Endometrium (tissue), 2 donors: ENCODE measurements around the gene BRINP2.

Experiments
- FAIRE-seq: peaks from 2 replicates; lab custom pipeline; 2012; peaks lifted over from hg19 to GRCh38; lab: Jason Lieb, UNC
- donor health status: control.
- donor health status: control.

BRINP2 gene

DNA sequence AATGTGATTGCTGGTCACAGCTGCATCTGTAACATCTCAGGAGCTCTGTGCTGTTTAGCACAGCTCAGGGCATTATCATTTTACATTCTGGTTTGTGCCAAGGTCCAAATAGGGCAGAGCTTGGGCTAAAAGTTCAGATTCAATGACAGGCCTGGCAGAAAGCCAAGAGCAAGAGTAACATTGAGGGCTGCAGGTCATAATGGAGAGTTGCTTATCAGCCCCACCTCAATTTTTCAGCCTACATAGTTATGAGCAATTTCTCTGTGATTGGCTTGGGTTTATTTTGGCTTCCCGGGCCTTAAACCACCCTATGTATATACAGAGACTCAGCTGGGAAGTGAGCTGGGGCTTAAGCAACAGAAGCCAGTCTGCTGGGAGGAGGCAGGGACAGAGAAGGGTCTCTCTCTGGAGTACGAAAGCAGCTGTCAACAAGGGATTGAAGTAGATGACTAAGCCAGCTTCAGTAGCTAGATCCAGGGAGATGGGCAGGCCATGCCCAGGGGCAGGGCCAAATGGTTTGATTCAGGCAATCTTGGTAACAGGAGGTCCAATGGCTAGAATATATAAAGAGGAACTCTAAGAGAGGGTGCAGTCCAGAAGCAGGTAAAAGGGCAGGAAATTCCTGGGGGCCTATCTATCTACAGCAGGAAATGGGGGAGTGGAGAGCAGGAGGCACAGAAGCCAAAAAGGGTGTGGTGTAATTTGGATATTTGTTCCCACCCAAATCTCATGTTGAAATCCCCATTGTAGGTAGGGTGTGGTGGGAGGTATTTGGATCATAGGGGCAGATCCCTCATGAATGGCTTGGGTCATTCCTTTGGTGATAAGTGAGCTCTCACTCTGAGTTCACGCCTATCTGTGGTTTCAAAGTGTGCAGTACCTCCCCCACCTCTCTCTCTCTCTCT, 49.0 kb downstream of the BRINP2 start:
- FAIRE-seq: no peak

DNA sequence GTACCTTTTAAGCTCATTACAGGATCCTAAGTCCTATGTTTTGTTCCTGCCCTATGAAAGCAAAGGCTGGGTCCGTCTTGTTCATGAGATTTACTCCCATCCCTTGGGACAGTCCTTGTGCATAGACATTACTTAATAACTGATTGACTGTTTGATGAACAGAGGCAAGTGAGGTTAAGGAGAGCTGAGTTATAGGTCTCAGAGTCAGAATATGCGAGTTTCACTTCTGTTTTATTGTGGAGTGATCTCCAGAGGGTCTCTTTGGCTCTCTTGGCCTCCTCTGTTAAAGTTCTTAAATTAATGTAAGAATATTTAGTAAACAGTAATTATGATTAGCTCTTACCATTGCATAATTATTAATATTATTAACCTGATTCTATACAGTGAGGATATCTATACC, 52.6 kb downstream of the BRINP2 start:
- FAIRE-seq: no peak

DNA sequence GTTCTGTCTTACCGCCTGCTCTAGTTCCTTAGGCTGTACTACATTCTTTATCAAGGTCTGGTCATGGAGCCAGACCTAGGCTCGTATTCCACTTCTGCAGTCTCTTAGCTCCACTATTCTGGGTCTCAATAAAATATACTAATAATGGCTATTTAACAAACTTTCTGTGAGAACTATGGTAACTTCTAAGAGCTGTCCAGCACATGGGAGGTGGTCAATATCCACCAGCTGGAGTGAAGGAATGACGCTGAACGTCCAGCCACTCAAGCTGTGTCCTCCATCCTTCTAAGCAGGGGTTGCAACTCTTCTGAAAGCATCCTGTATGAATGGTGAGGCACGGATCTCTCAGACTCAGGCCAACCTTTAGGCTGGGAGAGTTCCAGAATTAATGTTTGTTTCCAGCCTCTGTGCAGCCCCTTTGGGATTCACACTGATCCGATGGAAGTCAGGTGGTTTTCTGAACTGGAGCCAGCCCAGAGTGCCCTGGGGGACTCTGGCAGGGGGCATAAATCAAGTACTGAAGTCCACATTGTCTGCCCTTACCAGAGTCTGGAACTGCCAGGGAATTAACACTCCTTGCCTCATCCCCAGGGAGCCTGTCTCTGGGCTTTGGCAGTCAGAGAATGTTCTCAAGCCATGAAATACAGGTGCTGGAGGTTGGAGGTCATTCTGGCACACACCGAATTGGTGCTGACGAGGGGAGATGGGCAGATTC, 57.4 kb downstream of the BRINP2 start:
- FAIRE-seq: no peak

DNA sequence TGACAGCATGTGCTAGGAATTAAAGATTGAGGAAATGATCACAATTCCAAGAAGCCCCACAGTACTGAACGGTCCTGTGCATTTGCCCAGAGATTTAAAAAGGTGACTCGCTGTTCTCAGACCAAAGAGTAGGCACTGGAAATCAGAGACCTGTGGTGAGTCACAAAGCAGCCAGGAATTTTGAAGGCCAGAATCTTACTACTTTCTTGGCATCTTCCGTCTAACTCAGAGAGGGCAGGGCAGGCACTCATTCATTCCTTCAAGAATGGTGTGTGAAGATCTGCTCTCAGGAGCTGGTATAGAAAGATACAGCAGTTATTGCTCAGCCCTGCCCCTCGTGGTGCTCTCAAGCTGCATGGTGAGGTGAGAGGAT, 57.9 kb downstream of the BRINP2 start:
- no peak for FAIRE-seq

DNA sequence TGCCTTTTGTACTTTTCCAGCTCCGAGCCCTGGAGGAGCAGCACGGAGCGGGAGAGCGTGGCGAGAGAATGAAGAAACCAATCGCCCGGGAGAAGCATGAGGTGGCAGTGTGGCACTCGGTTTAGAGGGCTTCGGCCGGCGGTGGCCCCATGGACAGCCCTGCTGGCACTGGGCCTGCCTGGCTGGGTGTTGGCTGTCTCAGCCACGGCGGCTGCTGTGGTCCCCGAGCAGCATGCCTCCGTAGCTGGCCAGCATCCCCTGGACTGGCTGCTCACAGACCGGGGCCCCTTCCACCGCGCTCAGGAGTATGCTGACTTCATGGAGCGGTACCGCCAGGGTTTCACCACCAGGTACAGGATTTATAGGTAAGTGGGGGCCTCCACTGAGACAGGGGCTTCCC, 59.0 kb downstream of the BRINP2 start:
- FAIRE-seq: no peak

DNA sequence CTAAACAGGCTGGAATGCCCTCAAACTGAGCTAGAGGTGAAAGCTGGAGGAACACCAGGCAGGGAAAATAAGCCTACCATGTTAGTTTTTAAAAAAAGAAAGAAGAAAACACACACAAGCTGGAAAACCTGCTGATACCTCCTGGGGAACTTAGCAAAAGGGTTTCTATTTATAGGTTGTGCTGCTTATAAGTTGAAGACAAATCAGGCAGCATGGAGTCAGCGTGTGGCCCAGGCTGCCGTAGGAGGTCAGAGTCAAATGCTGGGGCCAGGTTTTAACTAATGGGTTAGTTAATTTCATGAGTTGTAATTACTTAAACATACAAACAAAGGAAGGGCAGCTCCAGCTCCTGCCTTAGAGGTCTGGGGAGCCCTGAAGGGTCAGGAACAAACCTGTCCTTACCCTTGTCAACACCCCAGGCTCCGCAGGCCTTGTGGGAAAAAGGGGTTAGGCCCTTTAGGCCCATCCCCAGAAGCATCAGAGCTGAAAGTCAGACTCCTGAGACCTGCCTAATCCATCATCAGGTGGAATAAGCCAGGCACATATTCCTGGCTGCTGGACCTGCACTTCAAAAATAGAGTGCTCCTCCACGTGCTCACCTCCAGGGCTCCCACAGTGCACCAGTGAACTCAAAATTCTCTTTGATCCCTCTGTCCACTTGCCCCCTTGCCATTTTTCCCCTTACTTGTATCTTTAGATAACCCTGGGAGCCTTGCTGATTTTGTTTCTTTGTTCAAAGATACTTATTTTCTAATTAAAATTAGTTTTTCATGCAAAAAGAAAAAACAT, 59.7 kb downstream of the BRINP2 start:
- no peak for FAIRE-seq

DNA sequence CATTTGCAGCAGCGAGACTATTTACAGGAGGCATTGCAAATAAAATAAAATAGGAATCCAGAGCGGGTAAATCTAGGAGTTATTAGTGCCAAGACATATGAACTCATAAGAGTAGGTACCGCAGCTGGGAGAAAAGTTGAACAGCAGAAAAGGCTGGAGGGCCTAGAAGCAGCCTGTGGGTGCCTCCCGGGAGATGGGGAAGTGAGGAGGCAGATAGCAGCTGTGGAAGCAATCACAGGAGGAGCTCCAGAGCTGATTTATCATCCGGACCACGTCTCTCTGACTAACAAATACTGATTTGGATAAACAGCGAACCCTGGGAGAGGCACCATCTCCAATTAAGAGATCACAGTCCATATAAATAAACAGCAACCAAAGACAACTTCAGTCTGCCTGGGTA, 64.6 kb downstream of the BRINP2 start:
- no peak for FAIRE-seq

DNA sequence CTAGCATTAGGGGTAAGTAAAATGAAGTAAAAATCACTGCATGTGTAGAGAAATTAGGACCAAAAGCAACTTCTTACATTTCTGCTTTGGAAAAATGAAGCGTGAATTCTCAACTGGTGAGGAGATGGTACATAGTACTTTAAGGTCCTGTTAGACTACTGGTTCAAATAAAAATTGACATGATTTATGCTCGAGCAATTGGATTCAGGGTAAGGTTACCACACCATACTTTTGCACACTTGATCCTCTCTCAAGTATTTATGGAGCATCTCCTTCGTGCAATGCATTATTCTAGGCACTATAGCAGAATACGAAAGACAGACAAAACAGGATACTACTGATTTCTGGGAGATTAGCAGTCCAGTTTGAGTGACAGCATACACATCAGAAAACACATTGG, 66.2 kb downstream of the BRINP2 start:
- no peak for FAIRE-seq

DNA sequence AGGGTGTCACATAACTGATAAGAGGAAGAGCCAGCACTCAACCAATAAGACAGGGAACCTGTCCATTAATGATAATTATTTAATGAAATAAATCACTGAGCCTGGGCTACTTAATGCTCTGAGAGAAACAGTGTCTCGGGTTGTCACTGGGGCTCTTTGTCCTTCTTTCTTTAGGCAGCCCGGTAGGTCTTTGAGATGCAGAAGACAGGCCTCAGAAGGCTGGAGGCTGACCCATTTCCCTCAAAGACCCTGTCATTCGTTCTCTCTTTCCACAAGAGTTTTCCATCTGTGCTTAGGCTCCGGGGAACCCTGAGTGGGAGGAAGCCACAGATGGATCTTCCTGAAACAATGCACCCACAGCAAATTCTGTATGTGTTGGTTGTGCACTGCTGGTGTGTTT, 68.2 kb downstream of the BRINP2 start:
- FAIRE-seq: no peak

DNA sequence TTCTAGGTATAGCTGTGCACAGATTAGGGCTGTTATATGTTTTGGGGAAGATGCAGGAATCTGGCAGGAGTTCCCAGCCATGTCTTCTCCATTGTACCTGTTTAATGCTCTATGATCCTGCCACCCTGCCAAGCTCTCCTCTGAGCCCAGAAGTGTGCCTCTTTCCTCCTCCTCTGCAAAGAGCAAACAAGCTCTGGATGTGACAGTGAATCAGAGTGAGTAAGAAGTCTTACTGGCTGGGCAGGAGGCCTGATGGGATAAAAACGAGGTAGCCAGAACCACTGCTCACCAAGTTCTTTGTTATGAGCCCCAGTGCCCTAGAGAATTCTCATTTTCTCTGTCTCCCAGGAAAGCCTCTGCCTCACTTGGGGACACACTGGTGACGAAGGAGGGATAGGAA, 69.0 kb downstream of the BRINP2 start:
- FAIRE-seq: no peak

DNA sequence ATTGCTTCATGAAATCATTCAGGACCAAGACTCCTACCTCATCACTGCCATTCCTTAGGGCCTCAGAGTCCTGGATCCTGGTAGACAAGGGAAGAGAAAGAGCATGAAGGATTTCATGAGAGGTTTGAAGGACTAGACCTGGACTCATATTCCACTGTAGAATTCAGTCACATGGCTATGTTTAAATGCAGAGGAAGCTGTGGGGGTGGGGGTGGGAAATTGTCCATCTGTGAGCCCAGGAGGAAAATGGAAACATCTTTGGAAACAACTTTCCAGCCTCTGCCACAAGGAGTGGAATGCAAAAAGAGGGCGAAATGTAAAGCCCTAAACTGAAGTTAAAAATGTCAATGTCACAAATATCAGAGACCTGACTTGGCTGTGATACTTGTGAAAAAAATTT, 73.0 kb downstream of the BRINP2 start:
- no peak for FAIRE-seq

DNA sequence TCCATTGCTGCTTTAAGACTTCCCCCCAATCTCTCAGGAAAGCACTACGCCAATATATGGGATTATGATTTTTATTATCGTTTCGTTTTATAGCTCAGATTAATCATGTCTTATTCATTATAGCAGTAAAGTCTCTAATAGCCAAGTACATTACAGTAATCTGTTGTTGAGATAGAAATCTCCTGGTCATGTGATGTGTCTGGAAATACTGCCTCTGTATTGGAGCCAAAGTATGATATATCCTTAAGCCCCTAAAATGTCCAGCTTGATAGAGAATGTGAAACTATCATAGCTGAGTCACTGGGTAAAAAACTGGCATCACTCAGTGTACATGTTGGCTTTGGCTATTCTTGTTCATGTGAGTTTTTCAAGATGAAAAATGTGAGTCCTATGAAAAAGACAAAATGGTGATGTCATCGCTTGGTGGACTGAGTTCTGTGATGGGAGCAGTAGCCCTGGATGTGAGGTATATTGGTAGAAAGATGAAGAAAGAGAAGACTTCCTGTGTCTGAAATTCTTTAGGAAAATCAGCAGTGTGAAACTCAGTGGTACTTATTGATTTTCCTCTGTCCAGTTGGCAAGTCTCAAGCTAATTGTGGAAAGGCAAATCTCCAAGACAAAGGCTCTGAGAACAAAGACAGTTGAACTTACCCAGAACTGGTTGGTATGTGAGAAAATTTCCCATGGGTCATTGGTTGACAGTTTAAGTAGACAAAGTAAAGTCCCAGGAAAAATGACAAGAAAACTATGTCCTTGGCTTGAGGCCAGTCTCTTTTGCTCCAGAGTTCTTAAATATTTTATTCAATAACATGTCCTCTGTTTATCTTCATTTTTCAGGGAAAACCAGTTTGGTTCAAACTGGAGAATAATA, 76.2 kb downstream of the BRINP2 start:
- no peak for FAIRE-seq

DNA sequence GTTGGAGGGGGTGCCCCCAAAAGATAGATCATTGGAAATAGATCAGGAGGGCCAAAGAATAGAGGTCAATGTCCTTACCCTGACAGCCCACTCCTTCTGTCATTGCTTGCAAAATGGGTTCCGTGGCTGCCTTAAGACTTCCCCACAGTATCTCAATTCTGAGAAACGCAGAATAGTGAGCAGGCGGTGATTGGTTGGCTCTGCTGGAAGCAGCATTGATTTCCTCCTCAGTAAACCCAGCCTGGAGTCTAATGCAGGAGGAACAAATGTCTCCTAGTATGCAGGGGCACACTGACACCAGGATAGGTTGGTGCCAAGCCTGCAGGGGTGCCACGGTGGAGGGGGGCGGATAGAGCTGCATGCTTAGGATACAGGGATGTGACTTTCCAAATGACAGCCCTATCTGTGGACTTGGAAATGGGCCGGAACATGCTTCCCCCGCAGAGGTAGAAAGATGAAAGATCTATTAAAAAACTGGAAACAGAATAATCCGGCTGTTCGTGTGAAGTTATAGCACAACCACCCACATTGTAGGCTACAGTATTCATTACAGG, 76.9 kb downstream of the BRINP2 start:
- no peak for FAIRE-seq

DNA sequence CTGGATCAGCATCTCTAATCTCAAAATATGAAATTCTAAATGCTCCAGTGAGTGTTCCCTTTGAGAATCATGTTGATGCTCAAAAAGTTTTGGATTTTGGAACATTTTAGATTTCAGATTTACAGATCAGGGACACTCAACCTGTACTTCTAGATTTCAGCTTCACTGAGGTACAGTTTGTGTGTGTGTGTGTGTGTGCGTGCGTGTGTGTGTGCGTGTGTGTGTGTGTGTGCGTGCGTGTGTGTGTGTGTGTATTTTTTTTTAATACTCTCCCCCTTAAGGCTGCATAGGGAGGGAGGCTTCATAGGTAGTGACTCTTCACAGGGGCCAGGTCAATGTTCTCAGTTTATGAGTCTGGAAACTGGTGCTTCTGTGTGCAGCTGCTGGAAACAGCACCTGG, 77.5 kb downstream of the BRINP2 start:
- no peak for FAIRE-seq

DNA sequence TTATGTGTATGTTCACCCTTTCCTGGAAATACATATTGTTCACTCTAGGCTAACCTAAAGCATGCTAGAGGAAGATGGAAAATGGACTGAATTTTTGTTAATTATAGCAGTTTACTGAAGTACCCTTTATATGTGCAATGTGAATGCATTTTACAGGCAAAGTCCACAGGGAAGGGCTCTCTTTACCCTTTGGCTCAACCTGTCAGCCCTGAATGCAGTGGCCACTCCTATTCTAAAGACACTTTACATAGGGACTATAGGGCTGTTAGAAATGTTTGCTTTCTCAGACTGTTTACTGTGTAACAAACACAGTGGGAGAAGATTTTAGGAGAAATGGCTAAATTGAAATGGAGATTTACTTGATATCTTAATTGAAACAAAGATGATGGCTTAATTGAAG, 78.5 kb downstream of the BRINP2 start:
- FAIRE-seq: no peak

DNA sequence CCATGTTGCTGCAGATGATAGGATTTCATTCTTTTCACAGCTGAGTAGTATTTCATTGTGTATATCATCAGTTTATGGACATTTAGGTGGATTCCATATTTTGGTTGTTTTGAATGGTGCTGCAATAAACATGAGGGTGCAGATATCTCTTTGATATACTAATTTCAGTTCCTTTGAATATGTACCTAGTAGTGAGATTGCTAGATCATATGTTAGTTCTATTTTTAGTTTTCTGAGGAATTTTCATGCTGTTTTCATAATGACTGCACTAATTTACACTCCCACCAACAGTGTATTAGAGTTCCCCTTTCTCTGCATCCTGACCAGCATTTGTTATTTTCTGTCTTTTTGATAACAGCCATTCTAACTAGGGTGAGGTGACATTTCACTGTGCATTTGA, 82.1 kb downstream of the BRINP2 start:
- FAIRE-seq: no peak

DNA sequence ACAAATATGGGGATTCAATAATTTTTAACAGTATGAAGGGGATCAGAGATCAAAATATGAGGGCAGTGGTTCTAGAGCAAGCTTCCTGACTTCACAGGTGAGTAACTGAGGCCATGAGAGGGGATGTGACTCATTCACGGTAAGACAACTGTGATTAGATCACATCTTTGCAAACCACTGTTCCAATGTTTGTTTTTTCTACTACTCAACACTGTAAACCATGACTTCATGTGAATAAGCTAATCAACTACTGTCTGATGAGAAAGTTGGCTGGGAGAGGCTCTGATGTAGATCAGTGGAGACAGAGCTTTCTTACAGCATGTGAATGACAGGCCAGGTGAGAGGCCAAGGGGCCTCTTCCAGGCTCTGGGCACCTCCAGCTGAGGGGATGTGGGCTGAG, 84.7 kb downstream of the BRINP2 start:
- no peak for FAIRE-seq

DNA sequence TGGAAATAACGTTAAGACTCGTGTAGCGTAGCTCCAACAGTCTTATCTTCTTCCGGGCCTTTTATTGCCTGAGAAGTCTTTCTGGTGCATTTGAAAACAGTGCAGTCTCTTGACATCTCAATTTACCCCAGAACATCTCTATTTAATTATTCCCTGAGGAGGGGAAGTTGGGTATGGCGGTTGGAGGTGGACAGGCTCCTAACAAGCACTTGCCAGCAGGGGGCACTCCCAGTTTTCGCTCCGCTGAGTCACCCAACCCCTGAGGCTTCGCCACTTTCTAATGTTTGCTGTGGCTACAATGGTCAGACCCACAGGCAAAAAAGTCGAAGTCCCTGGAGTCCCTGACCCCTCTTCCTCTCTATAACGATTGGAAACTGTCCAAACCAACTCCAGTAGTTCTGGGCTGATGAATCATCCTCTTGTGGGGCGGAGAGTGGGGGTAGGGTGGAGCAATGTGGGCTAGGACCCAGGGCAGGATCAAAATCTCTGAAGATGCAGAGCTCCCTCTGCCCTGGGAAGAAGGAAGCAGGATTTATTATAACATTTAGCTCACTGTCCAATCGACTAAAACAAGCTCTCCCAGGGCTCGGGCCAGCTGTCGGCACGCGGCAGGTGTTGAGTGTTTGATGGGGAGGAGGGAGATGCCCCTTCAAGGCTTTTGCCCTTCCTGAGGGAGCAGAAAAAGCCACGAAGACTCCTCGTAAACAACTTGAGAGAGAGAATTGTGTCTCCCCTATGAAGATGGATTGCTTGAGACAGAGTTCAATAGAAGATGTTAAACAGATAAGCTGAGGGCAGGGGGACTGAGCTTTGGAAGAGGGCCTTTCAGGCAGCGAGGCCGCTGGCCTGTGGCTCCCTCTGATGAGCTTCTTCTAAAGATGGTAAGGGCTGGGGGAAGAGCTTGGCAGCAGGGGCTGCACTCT, 85.7 kb downstream of the BRINP2 start:
- no peak for FAIRE-seq

DNA sequence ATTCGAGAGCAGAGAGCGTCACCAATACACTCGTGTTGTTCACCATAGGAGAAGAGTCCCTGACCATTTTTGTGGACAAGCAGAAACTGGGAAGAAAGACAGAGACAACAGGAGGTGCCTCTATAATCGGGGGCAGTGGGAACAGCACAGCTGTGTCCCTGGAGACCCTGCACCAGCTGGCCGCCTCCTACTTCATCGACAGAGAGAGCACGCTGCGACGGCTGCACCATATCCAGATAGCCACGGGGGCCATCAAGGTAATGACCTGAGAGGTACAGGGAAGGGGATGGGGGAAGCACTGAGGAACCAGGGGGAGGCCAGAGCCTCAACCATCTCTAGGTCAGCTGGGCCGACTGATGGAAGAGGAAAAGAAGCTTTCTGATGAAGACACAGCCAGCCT, 86.4 kb downstream of the BRINP2 start:
- no peak for FAIRE-seq

DNA sequence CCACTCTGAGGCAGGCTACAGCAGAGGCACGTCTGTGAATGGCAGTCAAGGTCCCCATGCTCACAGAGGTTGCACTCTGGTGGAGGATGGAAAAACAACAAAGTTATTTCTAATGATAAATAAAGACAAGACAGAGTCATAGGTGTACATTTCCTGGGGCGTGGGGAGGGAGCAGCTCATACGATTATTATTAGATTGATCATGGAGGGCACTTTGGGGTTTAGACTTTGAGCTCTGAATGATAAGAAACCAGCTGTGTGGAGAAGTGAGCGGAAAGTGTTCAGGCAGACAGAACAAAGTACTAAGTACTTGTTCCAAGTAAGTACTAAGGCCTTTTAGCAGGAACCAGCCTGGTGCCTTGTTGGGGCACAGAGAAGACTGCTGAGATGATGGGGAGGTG, 86.8 kb downstream of the BRINP2 start:
- FAIRE-seq: no peak

DNA sequence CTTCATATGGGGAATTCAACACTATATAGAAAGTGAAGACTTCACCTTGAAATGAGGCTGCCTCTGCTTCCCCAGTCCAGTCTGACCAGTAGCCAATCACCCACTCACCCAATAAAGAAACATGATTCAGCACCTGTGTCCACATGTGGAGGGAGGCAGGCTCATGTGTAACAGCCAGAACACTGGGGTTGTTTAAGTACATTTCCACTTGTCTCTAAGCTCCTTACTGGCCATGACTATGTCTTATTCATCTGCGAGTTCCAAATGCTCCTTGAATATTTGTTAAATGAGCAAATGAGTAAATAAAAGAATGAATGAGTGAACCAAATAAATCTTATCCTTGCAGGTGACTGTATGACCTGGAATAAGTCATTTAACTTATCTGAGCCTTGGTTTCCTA, 100.1 kb downstream of the BRINP2 start:
- FAIRE-seq: no peak
